HepG2 (cell line): ENCODE data around the gene ITPK1. TPM values are rescaled to one million over a fixed set of nuclear protein-coding genes. Genes with fewer than 3 reads are reported as not detected.

ENCODE experiments used
- PREB ChIP-seq: sonication (generic); formaldehyde crosslinking; IDR thresholded peaks from 2 replicates; pipeline ENCODE4 v1.4.0; 2020; ENCODE audit warnings: missing genetic modification reagents
- RFXAP ChIP-seq: sonication (generic); formaldehyde crosslinking; IDR thresholded peaks from 2 replicates; pipeline ENCODE4 v1.4.0; 2020; ENCODE audit warnings: missing genetic modification reagents, borderline replicate concordance
- ZFP91 ChIP-seq: sonication (generic); formaldehyde crosslinking; IDR thresholded peaks from 2 replicates; pipeline ENCODE4 v1.9.0; 2022; ENCODE audit warnings: missing genetic modification reagents, mild to moderate bottlenecking, borderline replicate concordance
- ZNF232 ChIP-seq: sonication (generic); formaldehyde crosslinking; IDR thresholded peaks from 2 replicates; pipeline ENCODE4 v1.4.0; 2020; ENCODE audit warnings: missing genetic modification reagents, borderline replicate concordance
- ZNF441 ChIP-seq: sonication (generic); formaldehyde crosslinking; IDR thresholded peaks from 2 replicates; pipeline ENCODE4 v1.7.0; 2021; ENCODE audit warnings: missing genetic modification reagents, borderline replicate concordance
- ZNF879 ChIP-seq: sonication (generic); formaldehyde crosslinking; IDR thresholded peaks from 2 replicates; pipeline ENCODE4 v1.8.1; 2023; ENCODE audit warnings: missing genetic modification reagents
- polyA plus RNA-seq, 8 experiments: library from polyadenylated mRNA; depleted of rRNA in 3 of 8; stranded (reverse) in 7 of 8; unstranded in 1 of 8; fragments of >200 nt; fragmentation: Illumina TruSeq in 4 of 8; extraction: Trizol in 4 of 8; gene quantifications; 2 replicates each; pipeline versions ENCODE4 v1.2.1 to v1.2.3, GENCODE V29; 2011 to 2016; ENCODE audit warnings: low read depth in 4 of 8, missing spikeins in 1 of 8, mixed read lengths in 1 of 8; ENCODE audit not compliant: insufficient read depth in 1 of 8
- total RNA-seq, 5 experiments: library from RNA; depleted of rRNA; stranded (reverse); fragments of >200 nt; fragmentation: Illumina TruSeq; extraction: Trizol; gene quantifications; 2 replicates each; pipeline ENCODE4 v1.2.3, GENCODE V29; 2016; ENCODE audit warnings: low read depth in 1 of 5
- TF ChIP-seq, protein P1 (sequence below): sonication (generic); formaldehyde crosslinking; IDR thresholded peaks from 2 replicates; pipeline ENCODE4 v1.4.0; 2020; ENCODE audit warnings: missing genetic modification reagents
- TF ChIP-seq, protein P2 (sequence below): sonication (generic); formaldehyde crosslinking; IDR thresholded peaks from 2 replicates; pipeline ENCODE4 v1.4.0; 2020; ENCODE audit warnings: missing genetic modification reagents; ENCODE audit errors: not compliant biosample characterization
- TF ChIP-seq, protein P3 (sequence below): sonication (generic); formaldehyde crosslinking; IDR thresholded peaks from 2 replicates; pipeline ENCODE4 v1.4.0; 2020; ENCODE audit warnings: missing genetic modification reagents, borderline replicate concordance

Gene ITPK1
- total and polyA plus RNA-seq, 2 of the 13 experiments (the other 11 are each of a cell fraction or from before 2014, with no cell fraction given): 20.5 to 47.5 TPM

GRCh38 chr14:92937051-92937937 is 178.4 kb downstream of the ITPK1 start (continued):
- TF ChIP-seq, protein P1, sequence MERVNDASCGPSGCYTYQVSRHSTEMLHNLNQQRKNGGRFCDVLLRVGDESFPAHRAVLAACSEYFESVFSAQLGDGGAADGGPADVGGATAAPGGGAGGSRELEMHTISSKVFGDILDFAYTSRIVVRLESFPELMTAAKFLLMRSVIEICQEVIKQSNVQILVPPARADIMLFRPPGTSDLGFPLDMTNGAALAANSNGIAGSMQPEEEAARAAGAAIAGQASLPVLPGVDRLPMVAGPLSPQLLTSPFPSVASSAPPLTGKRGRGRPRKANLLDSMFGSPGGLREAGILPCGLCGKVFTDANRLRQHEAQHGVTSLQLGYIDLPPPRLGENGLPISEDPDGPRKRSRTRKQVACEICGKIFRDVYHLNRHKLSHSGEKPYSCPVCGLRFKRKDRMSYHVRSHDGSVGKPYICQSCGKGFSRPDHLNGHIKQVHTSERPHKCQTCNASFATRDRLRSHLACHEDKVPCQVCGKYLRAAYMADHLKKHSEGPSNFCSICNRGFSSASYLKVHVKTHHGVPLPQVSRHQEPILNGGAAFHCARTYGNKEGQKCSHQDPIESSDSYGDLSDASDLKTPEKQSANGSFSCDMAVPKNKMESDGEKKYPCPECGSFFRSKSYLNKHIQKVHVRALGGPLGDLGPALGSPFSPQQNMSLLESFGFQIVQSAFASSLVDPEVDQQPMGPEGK: no peak
- TF ChIP-seq RFXAP (CRISPR knock-in tag) (no peak), ZFP91 (CRISPR knock-in tag) (no peak), ZNF441 (CRISPR knock-in tag) (no peak), ZNF232 (CRISPR knock-in tag) (no peak), ZNF879 (CRISPR knock-in tag) (no peak), PREB (CRISPR knock-in tag) (no peak)
- TF ChIP-seq, protein P2, sequence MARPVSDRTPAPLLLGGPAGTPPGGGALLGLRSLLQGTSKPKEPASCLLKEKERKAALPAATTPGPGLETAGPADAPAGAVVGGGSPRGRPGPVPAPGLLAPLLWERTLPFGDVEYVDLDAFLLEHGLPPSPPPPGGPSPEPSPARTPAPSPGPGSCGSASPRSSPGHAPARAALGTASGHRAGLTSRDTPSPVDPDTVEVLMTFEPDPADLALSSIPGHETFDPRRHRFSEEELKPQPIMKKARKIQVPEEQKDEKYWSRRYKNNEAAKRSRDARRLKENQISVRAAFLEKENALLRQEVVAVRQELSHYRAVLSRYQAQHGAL (CRISPR knock-in tag): no peak
- TF ChIP-seq, protein P3, sequence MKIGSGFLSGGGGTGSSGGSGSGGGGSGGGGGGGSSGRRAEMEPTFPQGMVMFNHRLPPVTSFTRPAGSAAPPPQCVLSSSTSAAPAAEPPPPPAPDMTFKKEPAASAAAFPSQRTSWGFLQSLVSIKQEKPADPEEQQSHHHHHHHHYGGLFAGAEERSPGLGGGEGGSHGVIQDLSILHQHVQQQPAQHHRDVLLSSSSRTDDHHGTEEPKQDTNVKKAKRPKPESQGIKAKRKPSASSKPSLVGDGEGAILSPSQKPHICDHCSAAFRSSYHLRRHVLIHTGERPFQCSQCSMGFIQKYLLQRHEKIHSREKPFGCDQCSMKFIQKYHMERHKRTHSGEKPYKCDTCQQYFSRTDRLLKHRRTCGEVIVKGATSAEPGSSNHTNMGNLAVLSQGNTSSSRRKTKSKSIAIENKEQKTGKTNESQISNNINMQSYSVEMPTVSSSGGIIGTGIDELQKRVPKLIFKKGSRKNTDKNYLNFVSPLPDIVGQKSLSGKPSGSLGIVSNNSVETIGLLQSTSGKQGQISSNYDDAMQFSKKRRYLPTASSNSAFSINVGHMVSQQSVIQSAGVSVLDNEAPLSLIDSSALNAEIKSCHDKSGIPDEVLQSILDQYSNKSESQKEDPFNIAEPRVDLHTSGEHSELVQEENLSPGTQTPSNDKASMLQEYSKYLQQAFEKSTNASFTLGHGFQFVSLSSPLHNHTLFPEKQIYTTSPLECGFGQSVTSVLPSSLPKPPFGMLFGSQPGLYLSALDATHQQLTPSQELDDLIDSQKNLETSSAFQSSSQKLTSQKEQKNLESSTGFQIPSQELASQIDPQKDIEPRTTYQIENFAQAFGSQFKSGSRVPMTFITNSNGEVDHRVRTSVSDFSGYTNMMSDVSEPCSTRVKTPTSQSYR (CRISPR knock-in tag): no peak
